Stimulated activated CD8-positive, alpha-beta memory T cell treated with anti-CD3 and anti-CD28 coated beads, Interleukin-4, amount 100 ng/mL, for 1 hour (primary cell): Measurements from ENCODE around the gene COL27A1.

Experiments
- DNase-seq, 2 donors: peaks; one replicate each; pipeline ENCODE4 v3.0.0-alpha.2; 2020; ENCODE audit warnings: low read depth in 2 of 2, low spot score in 1 of 2

COL27A1 gene

GRCh38 chr9:114264806-114265550, 109.6 kb downstream of the COL27A1 start:
- no peak for DNase-seq

- no peak for DNase-seq
Measured at GRCh38 chr9:114266969-114267368, 111.6 kb downstream of the COL27A1 start.

GRCh38 chr9:114269023-114269422, 113.7 kb downstream of the COL27A1 start:
- DNase-seq, result no peak

- DNase-seq, result no peak
Measured at GRCh38 chr9:114270120-114270975, 115.0 kb downstream of the COL27A1 start.

GRCh38 chr9:114271556-114272510, 116.5 kb downstream of the COL27A1 start:
- DNase-seq, result no peak

GRCh38 chr9:114272739-114273431, 117.5 kb downstream of the COL27A1 start:
- DNase-seq, result no peak

- no peak for DNase-seq
Measured at GRCh38 chr9:114273461-114273881, 118.1 kb downstream of the COL27A1 start.

- DNase-seq, result no peak
Measured at GRCh38 chr9:114274217-114274616, 118.9 kb downstream of the COL27A1 start.

GRCh38 chr9:114275246-114276004, 120.1 kb downstream of the COL27A1 start:
- no peak for DNase-seq

- no peak for DNase-seq
Measured at GRCh38 chr9:114276908-114277821, 121.8 kb downstream of the COL27A1 start.

GRCh38 chr9:114278356-114278755, 123.0 kb downstream of the COL27A1 start:
- DNase-seq, result no peak

GRCh38 chr9:114278881-114279570, 123.7 kb downstream of the COL27A1 start:
- DNase-seq, result no peak

GRCh38 chr9:114279693-114280092, 124.4 kb downstream of the COL27A1 start:
- DNase-seq, result no peak

GRCh38 chr9:114280636-114281472, 125.5 kb downstream of the COL27A1 start:
- DNase-seq, result no peak

GRCh38 chr9:114281473-114282103, 126.3 kb downstream of the COL27A1 start:
- no peak for DNase-seq

GRCh38 chr9:114282104-114282485, 126.8 kb downstream of the COL27A1 start:
- no peak for DNase-seq

GRCh38 chr9:114282507-114282906, 127.2 kb downstream of the COL27A1 start:
- DNase-seq, result no peak
